Measurements from ENCODE around the gene RBMS3. TPM values are rescaled to one million over a fixed set of nuclear protein-coding genes. Genes with fewer than 3 reads are reported as not detected.

Gene RBMS3
- total and polyA plus RNA-seq, 9 donors: 11.6 to 79.2 (median 63.1) TPM

- no peak for DNase-seq
- no peaks in the 10 kb centered on the region for H3K36me3 ChIP-seq
- H3K27ac ChIP-seq: no peak overlapping the region
- H3K4me3 ChIP-seq: no peak overlapping the region
- H3K27me3 ChIP-seq: no peaks in the 10 kb centered on the region
- TF ChIP-seq, protein P1, sequence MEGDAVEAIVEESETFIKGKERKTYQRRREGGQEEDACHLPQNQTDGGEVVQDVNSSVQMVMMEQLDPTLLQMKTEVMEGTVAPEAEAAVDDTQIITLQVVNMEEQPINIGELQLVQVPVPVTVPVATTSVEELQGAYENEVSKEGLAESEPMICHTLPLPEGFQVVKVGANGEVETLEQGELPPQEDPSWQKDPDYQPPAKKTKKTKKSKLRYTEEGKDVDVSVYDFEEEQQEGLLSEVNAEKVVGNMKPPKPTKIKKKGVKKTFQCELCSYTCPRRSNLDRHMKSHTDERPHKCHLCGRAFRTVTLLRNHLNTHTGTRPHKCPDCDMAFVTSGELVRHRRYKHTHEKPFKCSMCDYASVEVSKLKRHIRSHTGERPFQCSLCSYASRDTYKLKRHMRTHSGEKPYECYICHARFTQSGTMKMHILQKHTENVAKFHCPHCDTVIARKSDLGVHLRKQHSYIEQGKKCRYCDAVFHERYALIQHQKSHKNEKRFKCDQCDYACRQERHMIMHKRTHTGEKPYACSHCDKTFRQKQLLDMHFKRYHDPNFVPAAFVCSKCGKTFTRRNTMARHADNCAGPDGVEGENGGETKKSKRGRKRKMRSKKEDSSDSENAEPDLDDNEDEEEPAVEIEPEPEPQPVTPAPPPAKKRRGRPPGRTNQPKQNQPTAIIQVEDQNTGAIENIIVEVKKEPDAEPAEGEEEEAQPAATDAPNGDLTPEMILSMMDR (IDR thresholded peaks at IDR 0.05): no peak
- TF ChIP-seq POLR2A (IDR thresholded peaks at IDR 0.05) (no peak), EP300 (IDR thresholded peaks at IDR 0.05) (no peak)
- intact Hi-C loops (cut with DNase I): no loop called here
- peaks cover 3% of the 10 kb centered on the region for H3K4me1 ChIP-seq (ENCODE audit: insufficient read depth)
- no peaks in the 10 kb centered on the region for H3K9me3 ChIP-seq
These were observed 546.9 kb downstream of the RBMS3 start for GRCh38 chr3:29827756-29828155.

DNA sequence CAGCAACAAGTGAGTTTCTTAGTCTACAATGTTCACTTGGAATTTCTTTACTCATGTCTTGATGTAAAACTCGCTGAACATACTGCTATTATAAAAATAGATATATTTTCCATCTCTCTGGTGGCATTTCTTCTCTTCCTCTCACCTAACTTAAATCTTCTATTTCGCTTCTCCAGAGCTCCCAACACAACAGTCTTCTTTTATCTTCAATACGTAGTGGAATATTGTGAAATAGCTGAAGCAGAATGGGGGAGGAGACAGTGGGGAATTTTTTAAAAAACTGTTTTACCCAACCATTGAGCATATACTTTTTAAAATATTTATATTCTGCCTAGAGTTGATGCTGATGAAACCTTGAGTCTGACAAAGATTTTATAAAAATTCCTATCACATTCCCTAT lies 548.5 kb downstream of the RBMS3 start:
- no peaks in the 10 kb centered on the region for H3K9me3 ChIP-seq
- intact Hi-C loops (cut with DNase I): no loop called here
- no peak for TF ChIP-seq POLR2A (IDR thresholded peaks at IDR 0.05)
- TF ChIP-seq EP300 (IDR thresholded peaks at IDR 0.05): no peak
- TF ChIP-seq, protein P1 (IDR thresholded peaks at IDR 0.05): no peak
- no peak for DNase-seq
- 50 to 71% (median 60%) methylated on average over 3 of the region's 3 CpGs for WGBS, 3 donors
- H3K27ac ChIP-seq: no peak overlapping the region
- no peak overlapping the region for H3K4me3 ChIP-seq
- no peaks in the 10 kb centered on the region for H3K27me3 ChIP-seq
- H3K4me1 ChIP-seq (ENCODE audit: insufficient read depth): peaks cover 3% of the 10 kb centered on the region
- no peaks in the 10 kb centered on the region for H3K36me3 ChIP-seq

DNA sequence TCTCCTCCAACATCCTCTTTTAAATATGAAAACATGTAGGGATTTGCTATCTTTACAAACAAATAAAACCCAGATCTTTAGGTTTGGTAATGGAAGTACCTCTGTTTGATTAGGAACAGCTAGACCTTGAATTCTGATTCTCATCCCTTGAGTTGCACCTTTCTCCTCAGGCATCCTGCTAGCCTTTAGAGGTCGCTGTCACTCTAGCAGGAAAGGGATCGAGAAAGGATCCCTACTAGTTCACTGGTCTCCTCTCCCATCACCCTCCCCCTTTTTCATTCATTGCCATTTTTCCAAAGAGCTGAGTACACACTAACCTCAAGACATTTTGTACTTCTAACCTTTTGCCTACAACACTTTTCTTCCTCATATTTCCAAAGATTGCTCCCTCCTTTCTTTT lies 569.8 kb downstream of the RBMS3 start:
- Histone ChIP-seq H3K4me1 (ENCODE audit: insufficient read depth) (no peaks in the 10 kb centered on the region), H3K4me3 (no peak overlapping the region), H3K9me3 (no peaks in the 10 kb centered on the region), H3K27ac (no peak overlapping the region), H3K36me3 (no peaks in the 10 kb centered on the region), H3K27me3 (no peaks in the 10 kb centered on the region)
- TF ChIP-seq EP300 (IDR thresholded peaks at IDR 0.05): no peak
- TF ChIP-seq POLR2A (IDR thresholded peaks at IDR 0.05): no peak
- TF ChIP-seq, protein P1 (IDR thresholded peaks at IDR 0.05): no peak
- no peak for DNase-seq
- intact Hi-C loops (cut with DNase I): no loop called here
- WGBS, 3 donors: 64 to 77% (median 73%) methylated on average over 2 of the region's 2 CpGs

DNA sequence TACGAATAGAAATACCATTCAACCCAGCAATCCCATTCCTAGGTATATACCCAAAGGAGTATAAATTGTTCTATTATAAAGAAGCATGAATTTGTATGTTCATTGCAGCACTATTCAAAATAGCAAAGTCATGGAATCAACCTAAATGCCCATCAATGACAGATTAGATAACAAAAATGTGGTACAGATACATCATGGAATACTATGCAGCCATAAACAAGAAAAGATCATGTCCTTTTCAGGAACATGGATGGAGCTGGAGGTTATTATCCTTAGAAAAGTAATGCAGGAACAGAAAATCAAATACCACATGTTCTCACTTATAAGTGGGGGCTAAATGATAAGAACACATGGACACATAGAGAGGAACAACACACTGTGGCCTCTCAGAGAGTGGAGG lies 571.9 kb downstream of the RBMS3 start:
- H3K4me3 ChIP-seq: no peak overlapping the region
- TF ChIP-seq POLR2A (IDR thresholded peaks at IDR 0.05) (no peak), EP300 (IDR thresholded peaks at IDR 0.05) (no peak)
- TF ChIP-seq, protein P1 (IDR thresholded peaks at IDR 0.05): no peak
- intact Hi-C loops (cut with DNase I): no loop called here
- H3K4me1 ChIP-seq (ENCODE audit: insufficient read depth): no peaks in the 10 kb centered on the region
- no peaks in the 10 kb centered on the region for H3K9me3 ChIP-seq
- H3K36me3 ChIP-seq: no peaks in the 10 kb centered on the region
- no peaks in the 10 kb centered on the region for H3K27me3 ChIP-seq
- H3K27ac ChIP-seq: no peak overlapping the region
- 51 to 98% (median 94%) methylated on average over 1 of the region's 1 CpG for WGBS, 3 donors
- no peak for DNase-seq
